DMS 273 treated with DMSO at 0.1 percent for 48 hours (cell line): ENCODE measurements around the gene PARG.
"Not testable (repeated sequence)": the region's sequence is repeated elsewhere in the genome, so short reads cannot be mapped to it uniquely, and the experiment has no call there.

ENCODE experiments used
- DNase-seq: peaks from one replicate; lab custom pipeline; 2025; lab: John Stamatoyannopoulos, UW

PARG gene

DNA sequence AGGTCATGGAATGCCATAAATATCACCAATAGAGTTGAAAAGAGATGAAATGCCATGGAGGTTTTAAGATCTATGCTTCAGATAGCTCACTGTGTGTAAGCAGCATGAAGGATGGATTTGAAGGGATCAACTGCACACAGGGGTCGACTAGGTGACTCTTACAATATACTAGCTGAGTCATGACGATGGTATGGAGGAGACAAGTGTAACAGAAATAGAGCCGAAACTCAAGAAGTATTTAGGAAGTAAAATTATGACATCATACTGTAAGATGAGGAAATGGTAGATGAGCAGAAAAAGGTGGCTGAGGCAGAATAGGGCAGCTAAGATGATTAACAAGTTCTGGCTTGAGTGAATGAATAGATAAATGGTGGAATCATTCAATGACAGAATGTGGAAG, 38.0 kb downstream of the PARG start:
- not testable (repeated sequence) for DNase-seq

DNA sequence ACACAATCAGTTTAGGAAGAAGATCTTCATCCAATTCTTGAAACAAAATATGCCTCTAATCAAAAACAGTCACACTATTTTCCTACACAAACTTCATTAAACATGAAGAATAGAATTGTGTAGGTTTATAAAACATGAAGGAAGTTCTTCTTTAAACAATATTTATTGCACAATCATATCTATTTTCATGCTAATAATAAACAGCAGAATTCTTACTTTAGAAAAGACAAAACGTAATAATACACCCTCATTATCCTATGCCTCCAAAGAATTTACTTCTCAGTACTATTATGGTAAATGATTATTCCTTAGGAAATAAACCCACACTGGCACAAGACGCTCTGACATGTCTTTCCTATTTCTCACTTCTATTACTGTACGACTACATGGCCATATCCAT, 41.4 kb downstream of the PARG start:
- not testable (repeated sequence) for DNase-seq

DNA sequence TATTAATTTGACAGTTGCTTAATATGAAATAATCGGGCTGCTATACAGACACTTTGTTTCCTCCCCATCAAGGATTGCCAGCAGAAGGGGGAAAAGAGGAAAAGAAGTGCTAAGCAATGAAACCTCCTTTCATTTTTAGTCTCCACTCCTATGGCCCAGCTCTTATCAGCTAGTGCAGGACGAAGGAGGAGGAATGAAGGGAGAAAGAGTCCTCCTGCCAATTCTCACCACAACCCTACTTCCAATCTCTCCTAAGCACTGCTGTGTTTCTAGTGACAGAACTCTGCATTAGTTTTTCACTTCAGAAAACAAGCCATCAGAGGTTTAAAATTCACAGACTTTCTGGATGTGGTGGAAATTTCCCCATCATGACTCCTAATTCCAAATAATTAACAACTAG, 41.8 kb downstream of the PARG start:
- not testable (repeated sequence) for DNase-seq

- DNase-seq, result not testable (repeated sequence)
Measured at GRCh38 chr10:49890025-49890424, 51.8 kb downstream of the PARG start.

- not testable (repeated sequence) for DNase-seq
Measured at GRCh38 chr10:49884739-49885331, 57.0 kb downstream of the PARG start.

DNA sequence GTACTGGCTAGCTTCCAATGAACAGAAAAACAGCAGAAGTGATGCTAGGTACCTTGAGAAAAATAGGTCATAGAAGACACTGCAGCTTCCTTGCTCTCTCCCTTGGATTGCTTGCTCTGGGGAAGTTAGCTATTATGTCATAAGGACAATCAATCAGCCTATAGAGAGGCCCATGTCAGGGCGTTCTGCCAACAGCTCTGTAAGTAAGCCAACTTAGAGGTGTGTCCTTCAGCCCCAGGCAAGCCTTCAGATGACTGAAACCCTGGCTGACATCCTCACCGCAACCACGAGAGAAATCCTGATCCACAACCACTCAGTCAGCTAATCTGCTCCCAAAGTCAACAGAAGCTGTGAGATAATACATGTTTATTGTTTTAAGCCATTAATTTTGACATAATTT, 58.0 kb downstream of the PARG start:
- not testable (repeated sequence) for DNase-seq

- DNase-seq, result not testable (repeated sequence)
Measured at GRCh38 chr10:49882327-49882726, 59.5 kb downstream of the PARG start.

DNA sequence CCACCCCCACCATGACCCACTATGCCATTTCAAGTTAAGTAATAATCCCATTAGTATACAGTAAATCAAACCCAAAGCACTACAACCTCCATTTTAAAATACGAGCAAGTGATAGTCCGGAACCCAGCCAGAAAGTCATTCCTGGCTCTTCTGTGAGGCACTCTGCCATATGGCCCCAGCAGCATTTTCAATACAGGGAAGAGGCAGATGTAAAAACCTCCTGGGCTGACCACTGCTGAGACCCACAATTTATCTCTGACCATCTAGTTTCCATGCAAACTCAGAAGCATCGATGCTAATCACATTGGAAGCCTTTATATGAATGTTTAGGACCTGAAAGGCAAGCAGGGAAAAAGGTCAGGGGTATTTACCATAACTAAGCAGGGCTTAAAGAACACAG, 69.1 kb downstream of the PARG start:
- DNase-seq, result not testable (repeated sequence)

- DNase-seq, result not testable (repeated sequence)
Measured at GRCh38 chr10:49871462-49871861, 70.4 kb downstream of the PARG start.

GRCh38 chr10:49859933-49860332, 81.9 kb downstream of the PARG start:
- DNase-seq, result not testable (repeated sequence)

DNA sequence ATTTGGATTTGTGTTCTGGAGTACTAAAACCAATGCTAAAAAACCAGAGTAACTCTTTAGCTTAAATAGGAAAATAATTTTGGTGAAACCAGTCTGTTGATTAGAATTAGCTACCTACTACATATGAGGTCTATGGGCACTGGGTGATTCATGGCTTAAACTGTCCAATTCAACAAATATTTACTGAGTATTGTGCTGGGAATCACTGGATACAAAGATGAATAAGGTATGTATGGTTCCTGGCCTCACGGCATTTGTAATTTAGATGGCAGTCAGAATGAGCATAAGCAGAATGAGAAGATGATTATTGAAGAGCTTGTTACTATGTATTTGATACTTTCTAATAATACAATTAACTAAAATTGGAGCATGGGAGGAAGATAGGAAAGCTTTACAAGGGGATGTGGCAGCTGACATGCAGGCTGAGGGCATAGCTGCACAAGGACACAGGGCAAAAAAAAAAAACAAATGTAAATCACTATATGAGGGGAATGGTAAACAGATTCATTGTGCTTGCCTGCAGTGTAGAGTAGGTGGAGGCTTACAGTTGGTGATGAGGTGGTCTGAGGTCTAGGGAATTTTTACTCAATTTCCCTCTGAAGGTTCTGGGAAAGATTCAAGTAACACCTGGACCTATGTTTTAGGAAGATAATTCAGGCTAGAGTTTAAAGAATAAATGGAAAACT, 83.0 kb downstream of the PARG start:
- DNase-seq, result not testable (repeated sequence)

GRCh38 chr10:49849520-49849919, 92.3 kb downstream of the PARG start:
- not testable (repeated sequence) for DNase-seq

- DNase-seq, result no peak
Measured at GRCh38 chr10:49844775-49845595, 96.8 kb downstream of the PARG start.

GRCh38 chr10:49842333-49842628, 99.5 kb downstream of the PARG start:
- not testable (repeated sequence) for DNase-seq

DNA sequence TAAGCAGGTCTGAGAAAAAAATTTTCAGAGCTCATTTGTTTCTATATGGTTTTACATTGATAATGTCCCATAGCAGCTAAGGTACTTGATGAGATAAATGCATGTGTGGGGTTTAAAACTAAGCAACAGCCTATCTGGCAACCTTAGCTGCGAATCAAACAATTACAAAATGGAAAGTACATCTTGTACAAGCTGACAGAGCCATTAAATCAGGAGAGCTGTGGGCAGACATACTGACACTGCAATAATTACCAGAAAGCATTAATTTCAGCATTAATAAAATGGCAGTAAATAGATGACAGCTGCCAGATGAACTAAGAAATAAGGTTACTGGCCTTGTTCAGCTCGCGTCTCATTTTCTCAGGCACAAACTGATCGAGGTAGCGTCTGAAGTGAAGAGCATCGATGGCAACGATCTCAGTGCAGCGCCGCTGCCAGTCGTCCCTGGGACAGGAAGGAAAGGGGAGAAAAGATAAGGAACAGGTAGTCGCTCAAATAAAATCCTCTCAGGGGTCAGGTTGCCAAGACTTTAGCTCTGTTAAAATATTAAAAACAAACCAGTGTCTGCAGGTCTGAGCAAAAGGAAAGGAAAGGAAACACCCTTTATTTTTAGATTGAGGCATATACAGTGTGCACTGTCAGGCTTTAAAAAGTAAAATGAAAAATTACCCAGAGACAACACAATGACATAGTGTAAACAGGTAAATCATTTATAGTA, 100.1 kb downstream of the PARG start:
- DNase-seq, result no peak

DNA sequence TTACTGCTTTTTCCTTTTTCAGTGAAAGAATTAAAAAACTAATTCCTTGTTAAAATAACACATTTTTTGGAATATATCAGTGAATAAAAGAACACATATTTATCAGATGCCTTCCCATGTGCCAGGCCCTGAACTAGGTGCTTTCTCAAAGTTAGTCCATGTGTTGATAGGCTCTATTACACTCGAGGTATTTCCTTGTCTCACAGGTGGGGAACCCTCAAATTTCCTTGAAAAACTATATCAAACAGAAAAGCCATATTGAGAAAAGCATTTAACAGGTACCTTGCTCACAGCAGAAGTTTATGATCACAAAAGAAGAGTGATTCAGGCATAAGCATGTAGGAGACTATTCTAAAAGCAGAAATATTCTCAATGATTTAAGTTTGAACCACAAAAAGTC, 104.1 kb downstream of the PARG start:
- DNase-seq, result no peak

GRCh38 chr10:49837051-49837478, 104.8 kb downstream of the PARG start:
- no peak for DNase-seq

GRCh38 chr10:49834976-49835375, 106.9 kb downstream of the PARG start:
- no peak for DNase-seq

DNA sequence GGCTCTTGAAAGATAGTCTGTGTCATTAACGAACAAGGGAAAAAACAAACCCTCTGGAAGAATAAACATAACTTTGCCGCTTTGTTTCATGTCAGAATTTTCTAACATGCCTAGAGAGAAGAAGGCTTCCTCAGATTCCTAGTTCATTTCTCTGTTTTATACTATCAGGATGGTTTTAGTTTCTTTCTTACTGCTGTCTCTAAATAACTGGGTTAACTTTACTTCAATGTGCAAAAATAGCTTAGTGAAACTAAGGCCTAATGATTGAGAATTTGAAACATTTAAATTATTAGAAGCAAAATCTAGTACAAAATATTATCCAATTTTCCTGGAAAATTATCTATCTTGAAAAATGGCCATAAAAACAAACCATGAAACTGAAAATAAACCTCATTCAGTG, 107.6 kb downstream of the PARG start:
- DNase-seq, result no peak

GRCh38 chr10:49833168-49833567, 108.7 kb downstream of the PARG start:
- no peak for DNase-seq

DNA sequence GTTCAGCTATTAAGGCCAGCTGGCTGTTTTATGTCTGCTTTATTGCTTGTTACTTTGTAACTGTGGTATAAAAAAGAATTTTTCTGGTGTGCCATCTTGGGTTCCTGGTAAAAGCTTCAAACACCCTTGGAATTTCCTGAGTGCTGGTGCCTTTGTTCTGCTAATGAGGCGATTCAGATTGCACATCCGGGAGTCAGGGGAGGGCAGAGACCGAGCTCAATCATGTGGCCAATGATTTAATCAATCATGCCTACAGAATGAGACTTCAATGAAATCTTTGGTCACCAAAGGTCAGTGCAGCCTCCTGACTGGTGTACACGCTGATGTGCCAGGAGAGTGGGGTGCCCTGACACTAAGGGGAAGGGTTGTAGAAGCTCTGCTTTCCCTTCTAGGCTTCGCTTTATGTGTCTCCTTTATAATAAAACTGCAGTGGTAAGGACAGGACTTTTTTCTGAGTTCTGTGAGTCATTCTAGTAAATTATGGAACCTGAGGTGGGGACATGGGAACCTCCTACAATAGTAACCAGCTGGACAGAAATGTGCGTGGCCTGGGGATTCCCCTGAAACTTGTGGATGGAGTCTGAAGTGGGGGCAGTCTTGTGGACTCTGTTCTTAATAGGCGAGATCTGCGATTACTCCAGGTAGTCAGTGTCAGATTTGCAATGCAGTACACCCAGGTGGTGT, 110.3 kb downstream of the PARG start:
- DNase-seq, result no peak

DNA sequence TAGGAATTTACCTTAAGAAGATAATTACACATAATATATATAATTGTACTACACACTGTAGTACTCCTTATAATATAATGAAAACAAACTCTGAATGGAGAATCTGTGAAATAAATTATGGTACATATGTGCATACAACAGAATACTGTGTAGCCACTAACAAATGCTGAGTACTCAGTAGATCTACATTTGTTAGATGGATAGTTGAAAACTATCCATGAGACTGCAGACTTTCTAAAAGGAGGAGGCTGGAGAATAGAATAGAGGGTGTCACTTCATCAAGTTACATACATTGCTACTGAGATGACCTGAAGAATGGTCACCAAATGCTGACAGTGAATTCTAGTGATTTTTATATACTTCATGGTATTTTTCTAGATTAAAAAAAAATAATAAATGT, 111.0 kb downstream of the PARG start:
- no peak for DNase-seq
